ENCODE data around the gene DBH.

DBH gene

GRCh38 chr9:133636902-133637301, 739 bp downstream of the DBH start:
- H3K4me3 ChIP-seq (ENCODE audit: low read depth, low read length): no peak overlapping the region
- TF ChIP-seq CTCF (IDR thresholded peaks at IDR 0.05; ENCODE audit: insufficient read depth, low read depth, low read length, missing control alignments): no peak
- no peak for DNase-seq (ENCODE audit: low read depth)

GRCh38 chr9:133637451-133638055, 1.4 kb downstream of the DBH start:
- no peak for DNase-seq (ENCODE audit: low read depth)
- TF ChIP-seq CTCF (IDR thresholded peaks at IDR 0.05; ENCODE audit: insufficient read depth, low read depth, low read length, missing control alignments): no peak
- no peak overlapping the region for H3K4me3 ChIP-seq (ENCODE audit: low read depth, low read length)

- H3K4me3 ChIP-seq (ENCODE audit: low read depth, low read length): no peak overlapping the region
- no peak for TF ChIP-seq CTCF (IDR thresholded peaks at IDR 0.05; ENCODE audit: insufficient read depth, low read depth, low read length, missing control alignments)
- DNase-seq (ENCODE audit: low read depth): no peak
These were observed 1.9 kb downstream of the DBH start for GRCh38 chr9:133638076-133638475.

- DNase-seq (ENCODE audit: low read depth): no peak
- H3K4me3 ChIP-seq (ENCODE audit: low read depth, low read length): no peak overlapping the region
- TF ChIP-seq CTCF (IDR thresholded peaks at IDR 0.05; ENCODE audit: insufficient read depth, low read depth, low read length, missing control alignments): no peak
These were observed 2.5 kb downstream of the DBH start for GRCh38 chr9:133638711-133639110.

GRCh38 chr9:133639613-133640012, 3.5 kb downstream of the DBH start:
- no peak for TF ChIP-seq CTCF (IDR thresholded peaks at IDR 0.05; ENCODE audit: insufficient read depth, low read depth, low read length, missing control alignments)
- H3K4me3 ChIP-seq (ENCODE audit: low read depth, low read length): no peak overlapping the region
- no peak for DNase-seq (ENCODE audit: low read depth)

- no peak for DNase-seq (ENCODE audit: low read depth)
- TF ChIP-seq CTCF (IDR thresholded peaks at IDR 0.05; ENCODE audit: insufficient read depth, low read depth, low read length, missing control alignments): no peak
- no peak overlapping the region for H3K4me3 ChIP-seq (ENCODE audit: low read depth, low read length)
These were observed 4.0 kb downstream of the DBH start for GRCh38 chr9:133640160-133640559.

Measured in GM12865 (cell line).